Measurements from ENCODE around the gene EFEMP2.

GRCh38 chr11:65917077-65917433 is 44.5 kb upstream of the EFEMP2 start:
- TF ChIP-seq, protein P1, sequence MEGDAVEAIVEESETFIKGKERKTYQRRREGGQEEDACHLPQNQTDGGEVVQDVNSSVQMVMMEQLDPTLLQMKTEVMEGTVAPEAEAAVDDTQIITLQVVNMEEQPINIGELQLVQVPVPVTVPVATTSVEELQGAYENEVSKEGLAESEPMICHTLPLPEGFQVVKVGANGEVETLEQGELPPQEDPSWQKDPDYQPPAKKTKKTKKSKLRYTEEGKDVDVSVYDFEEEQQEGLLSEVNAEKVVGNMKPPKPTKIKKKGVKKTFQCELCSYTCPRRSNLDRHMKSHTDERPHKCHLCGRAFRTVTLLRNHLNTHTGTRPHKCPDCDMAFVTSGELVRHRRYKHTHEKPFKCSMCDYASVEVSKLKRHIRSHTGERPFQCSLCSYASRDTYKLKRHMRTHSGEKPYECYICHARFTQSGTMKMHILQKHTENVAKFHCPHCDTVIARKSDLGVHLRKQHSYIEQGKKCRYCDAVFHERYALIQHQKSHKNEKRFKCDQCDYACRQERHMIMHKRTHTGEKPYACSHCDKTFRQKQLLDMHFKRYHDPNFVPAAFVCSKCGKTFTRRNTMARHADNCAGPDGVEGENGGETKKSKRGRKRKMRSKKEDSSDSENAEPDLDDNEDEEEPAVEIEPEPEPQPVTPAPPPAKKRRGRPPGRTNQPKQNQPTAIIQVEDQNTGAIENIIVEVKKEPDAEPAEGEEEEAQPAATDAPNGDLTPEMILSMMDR (IDR thresholded peaks at IDR 0.05) = no peak
- TF ChIP-seq POLR2A (IDR thresholded peaks at IDR 0.05) = no peak

Data from esophagus squamous epithelium (tissue), 4 donors.